Right lobe of liver (tissue), 4 donors: ENCODE data around the gene RASSF6.

ENCODE experiments used
- POLR2A ChIP-seq: fragments of 450-650 bp; IDR thresholded peaks from one replicate; pipeline ENCODE4 v1.6.1; 2017; ENCODE audit warnings: antibody characterized with exemption, mild to moderate bottlenecking
- TF ChIP-seq, protein P1 (sequence below), 4 donors: fragments of 200-600 bp in 3 of 4; fragments of 450-650 bp in 1 of 4; IDR thresholded peaks; one replicate each; pipeline versions ENCODE4 v1.5.1 to v1.8.0; 2016 to 2022; ENCODE audit warnings: antibody characterized with exemption in 4 of 4, mild to moderate bottlenecking in 2 of 4
- donor health status: DM: no; HTN: no; CAD: no.
- donor health status: DM: no; HTN: no; CAD: no.
- donor health status: DM: no; HTN: yes; CAD: no.

DNA sequence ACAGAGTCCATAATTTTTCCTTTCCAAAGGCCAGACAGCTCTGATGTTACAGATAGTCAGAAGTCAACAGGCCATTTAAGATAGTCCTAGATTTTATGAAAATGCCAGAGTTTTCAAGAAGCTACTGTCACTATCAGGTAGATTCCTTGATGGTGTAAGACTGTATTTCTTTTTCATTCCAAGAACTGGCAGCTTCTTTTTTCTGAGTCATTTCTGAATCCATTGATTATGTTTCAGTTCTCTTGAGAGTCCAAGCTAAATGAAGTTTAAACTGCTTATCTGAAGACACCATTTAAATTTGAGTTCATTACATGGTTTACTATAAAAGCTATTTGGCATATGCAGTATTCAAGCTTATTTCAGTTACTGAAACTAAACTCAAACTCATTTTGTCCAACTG is 44.6 kb downstream of the RASSF6 start:
- TF ChIP-seq, protein P1, sequence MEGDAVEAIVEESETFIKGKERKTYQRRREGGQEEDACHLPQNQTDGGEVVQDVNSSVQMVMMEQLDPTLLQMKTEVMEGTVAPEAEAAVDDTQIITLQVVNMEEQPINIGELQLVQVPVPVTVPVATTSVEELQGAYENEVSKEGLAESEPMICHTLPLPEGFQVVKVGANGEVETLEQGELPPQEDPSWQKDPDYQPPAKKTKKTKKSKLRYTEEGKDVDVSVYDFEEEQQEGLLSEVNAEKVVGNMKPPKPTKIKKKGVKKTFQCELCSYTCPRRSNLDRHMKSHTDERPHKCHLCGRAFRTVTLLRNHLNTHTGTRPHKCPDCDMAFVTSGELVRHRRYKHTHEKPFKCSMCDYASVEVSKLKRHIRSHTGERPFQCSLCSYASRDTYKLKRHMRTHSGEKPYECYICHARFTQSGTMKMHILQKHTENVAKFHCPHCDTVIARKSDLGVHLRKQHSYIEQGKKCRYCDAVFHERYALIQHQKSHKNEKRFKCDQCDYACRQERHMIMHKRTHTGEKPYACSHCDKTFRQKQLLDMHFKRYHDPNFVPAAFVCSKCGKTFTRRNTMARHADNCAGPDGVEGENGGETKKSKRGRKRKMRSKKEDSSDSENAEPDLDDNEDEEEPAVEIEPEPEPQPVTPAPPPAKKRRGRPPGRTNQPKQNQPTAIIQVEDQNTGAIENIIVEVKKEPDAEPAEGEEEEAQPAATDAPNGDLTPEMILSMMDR (IDR thresholded peaks at IDR 0.05): no peak
- no peak for TF ChIP-seq POLR2A
